Endometrial microvascular endothelial cells (primary cell): ENCODE results near the gene PTCD1. TPM values are rescaled to one million over a fixed set of nuclear protein-coding genes. Genes with fewer than 3 reads are reported as not detected.
"Not testable (repeated sequence)": the region's sequence is repeated elsewhere in the genome, so short reads cannot be mapped to it uniquely, and the experiment has no call there.

Experiments
- in situ Hi-C: cut with HindIII; loops from 2 replicates; pipeline ENCODE4 v1.10.0; 2017; ENCODE audit warnings: low sequenced_read_pairs, low pct_unique_long_range_greater_than_20kb; ENCODE audit errors: inconsistent ontology term
- total RNA-seq: library from RNA; depleted of rRNA; stranded (reverse); fragments of >200 nt; gene quantifications from one replicate; pipeline ENCODE4 v1.2.3, GENCODE V29; 2015; ENCODE audit errors: inconsistent ontology term

PTCD1 gene
- total RNA-seq, 1 donor from 2014 or later = 3.0 TPM

DNA sequence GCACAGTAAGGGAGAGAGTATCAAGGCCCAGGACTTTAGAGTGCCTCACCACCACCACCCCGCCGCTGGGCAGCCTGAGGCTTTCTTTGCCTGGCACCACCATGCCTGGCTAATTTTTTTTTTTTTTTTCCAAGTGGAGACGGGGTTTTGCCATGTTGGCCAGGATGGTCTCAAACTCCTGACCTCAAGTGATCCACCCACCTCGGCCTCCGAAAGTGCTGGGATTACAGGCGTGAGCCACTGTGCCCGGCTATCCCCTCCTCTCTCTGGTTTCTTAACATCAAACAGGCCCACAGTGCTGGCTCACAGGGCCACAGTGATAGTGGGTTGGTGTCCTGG, 58.9 kb downstream of the PTCD1 start:
- in situ Hi-C loops = not testable (repeated sequence)

DNA sequence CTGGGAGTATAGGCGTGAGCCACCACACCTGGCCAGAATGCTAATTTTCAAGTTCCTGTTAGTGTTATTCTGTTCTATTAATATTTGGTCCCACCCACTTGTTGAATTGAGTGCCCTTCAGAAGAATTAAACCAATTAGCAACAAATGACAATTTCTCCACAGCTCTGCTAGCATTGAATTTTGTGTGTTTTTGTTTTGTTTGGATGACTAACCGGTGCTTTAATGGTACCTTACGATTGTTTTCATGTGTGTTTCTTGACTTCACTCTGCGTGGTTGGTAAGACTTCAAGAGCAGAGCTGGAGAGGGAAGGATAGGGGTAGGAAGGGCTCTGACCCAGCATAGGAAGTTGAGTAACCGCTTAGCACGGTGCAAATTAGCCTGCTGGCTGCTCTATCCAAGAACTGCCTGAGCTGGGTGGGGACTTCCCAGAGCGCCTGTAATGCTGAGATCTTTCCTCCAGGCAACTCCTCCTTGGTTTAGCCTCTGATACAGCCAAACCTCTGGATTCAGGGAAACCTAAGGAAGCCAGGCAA, 59.5 kb downstream of the PTCD1 start:
- in situ Hi-C loops = no loop called here

DNA sequence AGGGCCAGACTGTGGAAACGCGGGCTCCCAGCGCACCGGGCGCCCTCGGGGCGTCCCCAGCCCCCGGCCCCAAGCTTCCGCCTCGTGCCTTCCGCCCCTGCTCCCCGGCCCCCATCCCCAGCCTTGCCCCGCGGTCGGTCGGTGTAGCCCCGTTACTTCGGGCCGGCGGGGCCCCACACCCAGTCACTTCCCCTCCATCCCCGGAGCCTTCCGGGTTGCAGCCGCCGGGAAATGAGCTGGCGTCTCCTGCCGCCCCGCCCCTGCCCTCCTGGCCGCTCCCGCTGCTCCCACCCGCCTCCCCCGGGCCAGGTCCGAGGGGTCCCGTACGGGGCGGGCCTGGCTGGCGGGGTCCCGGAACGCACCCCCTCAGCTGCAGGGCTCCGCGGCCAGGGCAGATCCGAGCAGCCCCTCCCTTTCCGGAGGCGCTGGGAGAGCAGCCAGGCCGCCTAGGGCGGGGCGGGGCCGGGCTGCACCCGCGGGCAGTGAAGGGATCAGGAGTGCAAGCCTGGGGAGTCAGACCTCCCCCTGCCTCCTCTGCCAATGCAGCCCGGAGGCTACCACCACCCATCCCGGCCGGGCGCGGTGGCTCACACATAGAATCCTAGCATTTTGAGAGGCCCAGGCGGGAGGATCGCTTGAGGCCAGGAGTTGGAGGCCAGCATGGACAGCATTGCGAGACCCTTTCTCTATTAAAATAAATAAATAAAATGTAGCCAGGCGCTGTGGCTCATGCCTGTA, 63.4 kb downstream of the PTCD1 start:
- in situ Hi-C loops = no loop called here

DNA sequence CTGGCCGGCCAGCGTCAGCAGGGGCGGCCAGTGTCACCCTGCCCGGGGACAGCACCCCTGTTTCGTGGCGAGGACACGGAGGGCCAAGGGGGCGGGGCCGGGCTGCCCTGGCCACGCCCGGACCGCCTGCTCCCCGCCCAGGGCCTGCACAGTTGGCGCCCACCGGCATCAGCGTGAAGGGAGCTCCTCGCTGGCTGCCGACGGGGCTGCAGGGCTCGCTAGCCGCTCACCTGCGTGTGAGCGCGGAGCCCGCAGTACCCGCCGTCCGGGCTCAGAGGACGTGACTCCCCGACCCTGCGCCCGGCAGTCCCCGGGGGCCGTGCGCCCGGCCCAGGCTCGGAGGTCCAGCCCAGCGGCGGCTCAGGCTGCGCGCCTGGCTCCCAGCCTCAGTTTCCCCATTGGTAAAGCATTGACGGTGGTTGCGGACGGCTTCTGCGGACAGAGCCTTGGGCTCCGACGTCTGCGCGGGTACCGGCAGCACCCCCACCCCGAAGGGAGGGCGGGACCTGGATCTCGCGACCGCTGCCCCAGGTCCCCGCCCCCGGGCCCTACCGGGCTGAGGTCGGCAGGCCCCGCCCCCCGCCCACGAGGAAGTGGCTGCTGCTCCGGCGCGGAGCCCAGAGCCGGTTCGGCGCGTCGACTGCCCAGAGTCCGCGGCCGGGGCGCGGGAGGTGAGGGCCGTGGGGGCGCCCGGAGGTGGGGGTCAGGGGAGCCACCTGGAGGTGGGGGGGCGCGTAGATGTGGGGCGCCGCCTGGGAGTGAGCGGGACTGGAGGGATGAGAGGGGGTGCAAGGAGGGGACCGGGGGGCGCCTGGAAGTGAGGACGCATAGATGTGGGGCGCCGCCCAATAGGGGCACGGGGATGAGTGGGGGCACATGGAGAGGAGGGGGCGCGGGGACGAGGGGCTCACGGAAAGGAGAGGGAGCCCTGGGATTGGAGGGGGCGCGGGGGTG, 64.2 kb downstream of the PTCD1 start, which contains the start of gene ARPC1B:
Gene ARPC1B (plus strand): TSS at position 620 of the 954 bp plus-strand sequence. CDS start 10,985 bp downstream, outside the sequence.
- in situ Hi-C loops = no loop called here

DNA sequence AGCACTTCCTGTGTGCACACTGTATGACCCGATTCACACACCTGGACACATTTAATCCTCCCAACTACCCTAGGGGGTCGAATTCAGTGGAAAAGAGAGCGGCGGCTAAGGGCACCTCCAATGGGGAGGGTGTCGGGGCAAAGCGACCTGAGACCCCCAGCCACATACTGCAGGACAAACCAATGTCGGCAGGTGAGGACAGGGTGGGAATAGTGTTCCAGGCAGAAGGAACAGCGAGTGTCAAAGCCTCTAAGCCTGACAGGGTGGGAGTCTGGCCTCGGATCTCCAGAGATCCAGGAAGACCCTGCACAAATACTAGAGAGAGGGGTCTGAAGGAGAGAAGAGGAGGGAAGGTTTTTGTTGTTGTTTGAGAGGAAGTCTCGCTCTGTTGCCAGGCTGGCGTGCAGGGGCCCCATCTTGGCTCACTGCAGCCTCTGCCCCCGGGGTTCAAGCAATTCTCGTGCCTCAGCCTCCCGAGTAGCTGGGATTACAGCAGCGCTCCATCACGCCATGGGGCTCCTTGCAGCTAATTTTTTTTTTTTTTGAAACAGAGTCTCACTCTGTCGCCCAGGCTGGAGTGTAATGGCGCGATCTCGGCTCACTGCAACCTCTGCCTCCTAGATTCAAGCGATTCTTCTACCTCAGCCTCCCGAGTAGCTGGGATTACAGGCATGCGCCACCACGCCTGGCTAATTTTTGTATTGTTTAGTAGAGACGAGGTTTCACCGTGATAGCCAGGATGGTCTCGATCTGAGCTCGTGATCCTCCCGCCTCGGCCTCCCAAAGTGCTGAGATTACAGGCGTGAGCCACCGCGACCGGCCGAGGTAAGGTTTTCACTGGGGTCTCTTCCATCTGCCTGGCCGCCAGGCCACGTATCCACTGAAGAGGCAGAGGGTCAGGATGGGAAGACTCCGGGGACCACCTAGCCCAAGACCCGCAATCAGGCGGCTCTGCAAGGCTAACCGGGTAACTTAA, 65.2 kb downstream of the PTCD1 start:
- in situ Hi-C loops = no loop called here

DNA sequence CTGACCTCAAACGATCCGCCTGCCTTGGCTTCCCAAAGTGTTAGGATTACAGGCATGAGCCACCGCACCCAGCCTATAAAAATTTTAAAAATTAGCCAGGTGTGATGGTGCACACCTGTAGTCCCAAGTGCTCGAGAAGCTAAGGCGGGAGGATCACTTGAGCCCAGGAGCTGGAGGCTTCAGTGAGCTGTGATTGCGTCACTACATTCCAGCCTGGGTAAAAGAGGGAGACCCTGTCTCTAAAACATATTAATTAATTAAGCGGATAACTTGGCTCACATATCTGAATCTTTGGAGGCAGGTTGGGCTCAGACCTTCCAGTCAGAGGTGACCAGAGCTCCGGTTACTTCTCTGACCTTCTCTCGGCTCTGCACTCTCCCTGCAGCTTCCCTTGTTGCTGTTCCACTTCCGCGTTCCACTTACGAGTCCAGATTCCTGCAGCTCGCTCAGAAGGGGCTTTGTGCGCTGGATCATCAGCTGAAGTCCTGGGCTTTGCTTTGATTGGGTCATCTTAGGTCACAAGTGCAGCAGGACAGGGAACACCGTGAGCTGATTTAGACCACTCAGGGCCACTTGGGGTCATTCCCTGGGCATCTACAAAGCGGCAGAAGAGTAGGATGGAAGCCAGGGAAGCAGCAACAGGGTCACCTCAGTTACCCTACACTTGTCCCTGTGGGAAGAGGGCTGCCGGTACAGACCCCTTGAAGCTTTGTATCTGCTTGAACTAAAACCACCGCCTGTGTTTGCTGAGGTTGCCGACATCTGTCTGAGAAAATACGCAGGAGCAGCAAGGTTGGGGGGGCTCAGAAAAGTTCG, 66.1 kb downstream of the PTCD1 start:
- in situ Hi-C loops = no loop called here

DNA sequence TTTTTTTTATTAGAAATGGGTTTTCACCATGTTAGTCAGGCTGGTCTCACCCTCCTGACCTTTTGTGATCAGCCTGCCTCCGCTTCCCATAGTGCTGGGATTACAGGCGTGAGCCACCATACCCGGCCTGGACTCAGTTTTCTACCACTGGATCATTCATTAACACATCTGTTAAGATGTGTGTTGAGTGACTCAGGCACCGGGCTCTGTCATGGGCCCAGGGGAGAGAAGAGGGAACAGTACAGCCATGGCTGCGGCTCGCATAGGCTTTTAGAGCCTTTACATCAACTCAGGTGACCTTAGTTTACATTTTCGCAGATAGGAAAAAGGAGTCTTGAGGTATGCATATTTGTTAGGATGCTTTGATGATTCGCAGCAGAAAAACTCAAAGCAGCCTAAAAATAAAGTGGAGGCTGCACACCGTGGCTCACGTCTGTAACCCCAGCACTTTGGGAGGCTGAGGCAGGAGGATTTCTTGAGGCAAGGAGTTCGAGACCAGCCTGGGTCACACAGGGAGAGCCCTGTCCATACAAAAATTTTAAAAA, 67.2 kb downstream of the PTCD1 start:
- in situ Hi-C loops = no loop called here

DNA sequence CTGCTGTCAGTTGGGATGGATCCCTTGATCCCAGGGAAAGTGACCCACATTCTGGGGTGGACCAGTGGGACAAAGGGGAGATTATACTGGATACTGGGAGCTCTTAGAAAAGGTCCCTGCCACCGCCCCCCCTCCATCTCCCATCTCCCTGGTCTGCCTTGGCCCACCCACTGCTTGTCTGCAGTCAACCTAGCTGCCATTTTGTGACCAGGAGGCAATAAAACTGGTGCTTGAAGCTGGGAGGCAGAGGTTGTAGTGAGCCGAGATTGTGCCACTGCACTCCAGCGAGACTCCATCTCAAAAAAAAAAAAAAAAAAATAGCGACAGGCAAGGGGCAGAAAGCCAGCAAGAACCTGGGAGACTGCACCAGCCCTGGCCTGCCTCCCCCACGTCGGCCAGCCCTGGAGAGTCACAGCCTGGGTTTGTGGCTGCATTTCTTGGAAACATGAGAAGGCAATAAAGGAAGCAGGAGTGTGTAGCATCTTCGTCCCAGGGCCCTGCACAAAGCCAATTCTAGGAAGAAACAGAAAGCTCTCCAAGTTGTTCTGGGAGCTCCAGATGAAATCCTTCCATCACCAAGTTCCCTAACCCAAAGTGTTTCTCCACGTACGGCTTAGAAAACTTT, 68.7 kb downstream of the PTCD1 start:
- in situ Hi-C loops = no loop called here

DNA sequence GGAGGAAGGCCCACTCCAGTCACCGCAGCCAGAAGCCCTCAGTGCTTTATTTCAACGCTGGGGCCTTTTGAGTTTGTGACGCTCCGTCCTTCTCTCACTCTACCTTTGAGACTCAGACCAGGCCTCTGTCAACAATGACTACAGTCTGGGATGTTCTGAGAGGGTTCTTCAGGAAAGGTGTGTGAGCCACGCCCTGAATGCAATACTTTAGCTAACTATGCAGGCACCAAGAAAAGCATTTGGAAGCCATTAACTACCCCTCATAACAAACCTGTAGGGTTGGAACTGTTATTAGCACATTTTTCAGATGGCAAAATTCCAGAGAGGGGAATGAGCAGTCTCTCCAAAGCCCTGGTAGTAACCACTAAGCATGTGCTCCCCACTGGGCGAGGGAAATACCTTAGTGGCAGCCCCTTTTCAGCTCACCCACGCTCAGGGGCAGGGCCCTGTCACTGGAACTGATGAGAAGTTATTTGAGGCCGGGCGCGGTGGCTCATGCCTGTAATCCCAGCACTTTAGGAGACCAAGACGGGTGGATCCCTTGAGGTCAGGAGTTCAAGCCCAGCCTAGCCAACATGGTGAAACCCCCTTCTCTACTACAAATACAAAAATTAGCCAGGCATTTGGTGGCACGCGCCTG, 69.7 kb downstream of the PTCD1 start:
- in situ Hi-C loops = no loop called here

Other genes starting within 250 kb of the PTCD1 start
- not detected for gene KPNA7, start 230.7 kb downstream of the PTCD1 start, total RNA-seq
- gene MYH16, start 166.0 kb downstream of the PTCD1 start, total RNA-seq = 0.93 TPM
- 255 TPM for gene ARPC1A, start 112.9 kb downstream of the PTCD1 start, total RNA-seq
- 453 TPM for gene ARPC1B, start 64.1 kb downstream of the PTCD1 start, total RNA-seq
- 147 TPM for gene PDAP1, start 30.2 kb downstream of the PTCD1 start, total RNA-seq
- gene BUD31, start 29.8 kb downstream of the PTCD1 start, total RNA-seq = 85.7 TPM
- 25.1 TPM for gene CPSF4, start 145 bp upstream of the PTCD1 start, total RNA-seq
- gene ATP5MF, start 27.4 kb upstream of the PTCD1 start, total RNA-seq = 4,245 TPM
- 3.3 TPM for gene ZNF789, start 34.1 kb upstream of the PTCD1 start, total RNA-seq
- 28.1 TPM for gene ZNF394, start 61.5 kb upstream of the PTCD1 start, total RNA-seq
- 8.5 TPM for gene ZKSCAN5, start 65.9 kb upstream of the PTCD1 start, total RNA-seq
- 3.9 TPM for gene FAM200A, start 113.3 kb upstream of the PTCD1 start, total RNA-seq
- 17.9 TPM for gene ZNF655, start 119.8 kb upstream of the PTCD1 start, total RNA-seq
- gene TMEM225B, start 159.5 kb upstream of the PTCD1 start, total RNA-seq = not detected
- 17.3 TPM for gene ZSCAN25, start 178.1 kb upstream of the PTCD1 start, total RNA-seq
- gene CYP3A5, start 241.2 kb upstream of the PTCD1 start, total RNA-seq = not detected